GM18867 (cell line): ENCODE results near the gene HPSE2.
A peak's percentile ranks its signal among the peaks of the same experiment; 100 is the strongest.

ENCODE experiments used
- ATAC-seq: cut with Tn5 transposase; IDR thresholded peaks from one replicate; pipeline ENCODE4 v1.9.1; 2021; ENCODE audit warnings: mild to moderate bottlenecking, moderate library complexity; ENCODE audit not compliant: unreplicated experiment

Gene HPSE2

DNA sequence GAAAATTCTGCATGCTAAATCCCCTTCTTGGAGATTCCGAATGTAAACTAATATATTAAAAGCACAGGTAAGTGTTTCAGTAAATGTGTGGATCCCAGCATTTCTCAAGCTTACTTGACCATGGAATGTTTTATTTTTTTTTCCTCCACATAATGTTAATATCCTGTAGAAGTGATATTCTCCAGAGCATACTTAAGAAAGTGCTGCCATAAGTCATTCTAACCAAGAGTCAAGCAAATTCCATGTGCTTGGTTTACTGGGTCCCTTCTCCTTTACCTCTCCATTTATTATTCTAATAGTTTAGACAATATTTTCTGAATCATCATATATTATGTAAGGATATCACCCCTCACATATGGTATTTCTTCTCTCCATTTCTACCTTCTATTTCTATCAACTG lies 522.1 kb downstream of the HPSE2 start:
- no peak for ATAC-seq

DNA sequence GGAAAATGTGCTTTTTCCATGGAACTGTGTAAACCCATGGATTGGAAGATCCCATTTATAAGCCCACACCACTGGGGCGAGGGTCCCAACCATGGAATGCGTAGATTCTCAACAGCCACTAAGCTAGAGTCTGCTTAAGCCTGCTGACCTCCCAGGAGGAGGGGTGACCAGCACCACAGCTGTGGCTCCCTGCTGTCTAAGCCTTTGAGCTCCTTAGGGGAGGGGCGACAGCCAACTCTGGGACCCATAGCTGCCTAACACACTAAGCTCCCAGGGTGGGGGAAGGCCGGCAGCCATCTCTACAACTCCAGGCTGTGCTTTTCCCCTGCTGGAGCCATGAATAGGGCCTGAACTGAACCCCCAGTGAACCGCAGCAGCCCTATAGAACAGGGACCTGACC lies 539.1 kb downstream of the HPSE2 start:
- no peak for ATAC-seq

DNA sequence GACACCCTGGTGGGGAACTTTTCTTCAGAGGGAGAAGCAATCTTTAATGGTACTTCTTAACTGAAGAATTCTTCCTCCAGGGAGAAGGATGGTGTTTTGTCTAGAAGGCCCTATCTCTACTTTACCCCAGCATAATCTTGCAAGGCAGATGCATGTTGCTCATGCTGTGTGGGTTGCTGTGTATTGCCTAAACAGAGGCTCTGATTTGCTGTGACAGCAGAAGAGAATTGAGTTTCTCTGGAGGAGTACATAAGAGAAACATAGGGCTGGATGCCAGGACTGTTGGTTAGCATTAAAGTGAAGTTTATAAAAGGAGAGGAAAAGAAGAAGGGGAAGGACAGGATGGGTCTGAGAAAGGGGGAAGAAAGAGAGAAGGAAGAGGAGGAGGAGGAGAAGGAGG lies 540.8 kb downstream of the HPSE2 start:
- ATAC-seq = no peak

DNA sequence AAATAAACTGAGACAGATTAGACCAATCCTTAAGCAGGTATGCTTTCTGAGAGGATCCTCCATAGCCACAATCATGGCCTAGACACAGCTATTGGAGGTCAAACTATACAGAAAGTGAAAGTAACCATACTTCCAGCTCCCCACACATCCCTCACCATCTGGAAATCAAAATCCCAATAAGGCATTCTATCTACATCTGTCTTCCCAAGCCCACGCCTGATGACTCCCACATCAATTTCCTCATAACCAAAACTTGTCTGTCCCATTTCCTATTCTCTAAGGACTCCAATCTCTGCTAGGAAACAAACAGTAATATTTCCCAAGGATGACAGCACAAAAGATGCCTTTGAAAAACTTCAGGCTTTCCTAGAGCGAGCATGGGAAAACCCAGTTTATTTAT lies 541.6 kb downstream of the HPSE2 start:
- ATAC-seq = no peak

GRCh38 chr10:98687685-98688084 lies 548.0 kb downstream of the HPSE2 start:
- ATAC-seq = no peak

DNA sequence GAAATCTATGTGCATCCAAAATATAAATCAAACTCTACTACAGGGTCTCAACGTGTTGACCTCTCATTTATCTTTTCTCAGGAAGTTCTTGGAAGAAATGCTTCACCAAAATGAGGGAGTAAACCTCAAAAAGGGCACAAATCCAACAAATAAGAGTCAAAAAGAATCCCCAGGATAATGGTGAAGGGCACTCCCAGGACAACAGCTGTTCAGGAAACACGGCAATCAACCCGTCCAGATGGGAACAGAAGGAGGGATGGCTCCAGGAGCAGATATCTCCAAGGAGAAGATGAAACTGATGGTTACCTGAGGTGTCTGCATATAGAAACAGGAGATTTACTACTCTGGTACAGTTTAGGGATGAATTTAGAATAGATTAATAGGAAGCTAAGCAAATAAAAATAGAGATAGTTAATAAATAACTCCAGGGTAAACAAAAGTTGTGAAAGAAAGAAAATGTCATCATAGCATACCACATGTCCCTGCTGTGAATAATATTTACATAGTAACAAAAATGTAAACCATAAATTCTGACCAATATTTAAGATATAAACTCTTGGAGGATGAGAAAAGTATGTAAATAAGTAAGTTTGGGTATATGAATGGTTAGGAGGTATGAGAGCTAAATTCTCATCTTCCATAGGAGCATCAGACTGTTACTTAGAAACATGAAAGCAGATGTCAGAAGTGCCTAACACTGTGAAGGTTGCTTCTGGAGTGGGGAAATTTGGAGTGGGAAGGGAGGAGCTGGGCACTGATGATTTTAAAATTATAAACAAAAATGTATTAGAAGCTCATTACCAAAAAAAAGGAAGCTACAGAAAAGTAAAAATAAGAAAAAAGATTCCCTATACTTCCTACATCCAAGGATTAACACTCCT lies 551.4 kb downstream of the HPSE2 start:
- no peak for ATAC-seq

DNA sequence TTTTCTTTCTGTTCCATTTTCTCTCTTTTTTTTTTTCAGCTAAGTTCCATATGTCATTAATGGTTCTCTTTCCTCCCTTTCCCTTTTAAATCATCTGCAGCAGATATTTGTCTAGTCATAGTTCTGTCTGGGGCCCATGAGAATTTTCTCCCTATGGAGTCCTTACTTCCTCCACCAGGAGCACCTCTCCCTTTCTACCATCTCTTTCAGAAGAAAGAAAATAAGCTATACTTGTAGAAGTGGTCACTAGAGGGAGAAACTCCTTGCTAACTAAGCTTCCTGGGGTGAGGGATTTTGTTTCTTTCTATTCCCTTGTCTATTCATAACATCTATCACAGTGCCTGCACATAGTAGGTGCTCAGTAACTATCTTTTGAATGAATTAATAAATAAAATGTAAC lies 558.8 kb downstream of the HPSE2 start:
- no peak for ATAC-seq

DNA sequence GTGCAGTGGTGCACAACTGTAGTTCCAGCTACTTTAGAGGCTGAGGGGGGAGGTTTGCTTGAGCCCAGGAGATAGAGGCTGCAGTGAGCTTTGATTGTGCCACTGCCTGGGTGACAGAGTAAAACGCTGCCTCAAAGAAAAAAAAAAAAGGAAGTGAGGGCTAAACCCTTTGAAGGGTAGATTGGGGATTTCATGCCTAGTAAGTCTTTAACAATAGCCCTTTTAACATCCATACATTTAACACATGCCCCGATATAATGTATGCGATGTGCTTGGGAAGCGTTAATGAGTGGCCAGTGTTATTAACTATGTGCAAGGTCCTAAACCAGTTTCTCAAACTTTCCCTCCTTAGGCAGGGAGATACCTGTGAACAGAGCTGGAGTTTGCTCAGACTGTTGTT lies 559.8 kb downstream of the HPSE2 start:
- no peak for ATAC-seq

DNA sequence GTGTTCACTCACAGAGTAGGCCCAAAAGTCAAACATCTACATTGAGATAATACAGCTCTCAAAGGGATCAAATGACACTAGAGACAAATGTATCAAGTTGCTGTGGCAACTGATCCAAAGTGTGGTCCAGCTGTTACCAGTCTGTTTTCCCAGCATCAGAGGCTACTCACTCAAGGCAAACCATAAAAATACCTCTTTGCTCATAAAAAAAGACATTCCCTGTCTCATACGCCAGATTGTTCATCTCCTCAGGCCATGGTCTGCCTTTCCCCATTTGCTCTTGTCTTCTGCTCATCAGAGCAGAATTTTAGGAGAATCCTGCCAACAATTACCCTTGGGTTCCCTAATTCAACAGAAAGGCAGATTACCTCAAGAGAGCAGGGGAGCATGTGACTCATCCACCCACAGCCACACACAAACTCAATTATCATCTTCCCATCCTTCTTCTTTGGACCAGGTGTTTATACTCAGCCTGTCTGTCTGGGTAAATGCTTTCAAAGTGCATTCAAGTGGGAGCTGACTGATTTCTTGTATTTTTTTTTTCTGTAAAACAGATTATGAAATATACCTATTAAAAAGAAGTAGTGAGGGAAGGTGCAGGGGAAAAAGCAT lies 562.4 kb downstream of the HPSE2 start:
- no peak for ATAC-seq

GRCh38 chr10:98667081-98667480 lies 568.6 kb downstream of the HPSE2 start:
- ATAC-seq = no peak

- no peak for ATAC-seq
Observed at GRCh38 chr10:98666276-98666675, 569.4 kb downstream of the HPSE2 start.

DNA sequence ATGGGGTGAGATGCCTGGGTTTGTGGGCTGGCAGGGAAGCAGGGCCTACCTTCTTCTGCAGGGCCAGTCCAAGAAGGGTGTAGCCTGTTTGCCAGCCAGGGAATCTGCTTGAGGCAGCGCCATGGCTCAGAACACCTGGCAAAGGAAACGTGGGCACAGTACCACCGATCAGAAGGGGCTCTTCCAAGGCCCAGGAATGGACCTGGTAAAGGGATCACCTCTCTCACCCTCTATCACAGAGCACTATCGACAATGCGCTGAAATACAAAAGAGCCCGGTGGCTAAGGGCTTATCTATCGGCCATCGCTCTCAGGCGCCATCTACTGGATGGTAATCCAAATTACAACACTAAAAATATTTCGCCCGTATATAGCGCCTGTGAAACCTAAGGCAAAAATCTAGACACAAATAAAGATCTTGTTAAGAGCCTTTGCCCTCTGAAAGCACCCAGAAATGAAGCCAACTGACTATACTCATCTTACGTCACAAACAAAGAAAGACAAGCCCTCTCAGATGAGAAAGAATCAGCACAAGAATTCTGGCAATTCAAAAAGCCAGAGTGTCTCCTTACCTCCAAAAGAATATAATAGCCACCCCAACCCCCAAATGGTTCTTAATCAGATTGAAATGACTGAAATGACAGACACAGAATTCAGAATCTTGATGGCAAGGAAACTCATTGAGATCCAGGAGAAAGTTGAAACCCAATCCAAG lies 571.2 kb downstream of the HPSE2 start:
- ATAC-seq = peak; percentile 92

DNA sequence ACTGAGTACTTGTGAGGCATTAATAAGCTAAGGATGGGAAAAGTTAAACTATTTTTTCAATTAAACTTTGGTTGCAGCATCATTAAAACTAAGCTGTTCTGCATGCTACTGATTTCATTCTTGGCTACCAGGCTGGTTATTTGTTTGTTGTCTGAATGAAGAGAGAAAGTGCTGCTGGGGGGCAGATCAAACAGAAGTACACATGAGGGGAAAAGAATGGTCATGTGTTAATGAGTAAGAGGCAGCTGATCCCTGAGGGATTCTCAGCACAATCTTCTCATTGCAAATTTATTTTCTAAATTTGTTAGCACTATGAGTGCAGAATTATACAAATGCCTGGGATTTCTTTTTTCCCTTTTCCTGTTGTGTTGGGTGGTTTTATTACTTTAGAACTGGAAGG lies 575.7 kb downstream of the HPSE2 start:
- ATAC-seq = no peak

DNA sequence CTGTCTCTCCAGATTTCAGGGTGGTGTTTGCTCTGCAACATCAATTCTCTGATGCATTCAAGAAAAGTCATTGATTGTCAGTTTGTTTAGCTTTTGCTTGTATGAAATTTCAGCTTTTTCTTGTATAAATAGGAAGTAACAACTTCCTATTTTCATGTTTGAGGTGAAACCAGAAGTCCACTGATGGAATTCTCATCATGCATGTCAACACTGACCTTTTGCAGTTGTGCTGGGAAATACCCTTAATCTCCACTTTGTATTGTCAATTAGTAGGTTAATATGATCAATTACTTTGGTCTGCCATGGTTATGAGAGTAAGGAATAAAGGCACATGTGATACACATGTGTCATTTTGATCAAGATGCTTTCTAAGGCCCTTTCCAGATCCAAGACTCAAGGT lies 580.2 kb downstream of the HPSE2 start:
- ATAC-seq = no peak

DNA sequence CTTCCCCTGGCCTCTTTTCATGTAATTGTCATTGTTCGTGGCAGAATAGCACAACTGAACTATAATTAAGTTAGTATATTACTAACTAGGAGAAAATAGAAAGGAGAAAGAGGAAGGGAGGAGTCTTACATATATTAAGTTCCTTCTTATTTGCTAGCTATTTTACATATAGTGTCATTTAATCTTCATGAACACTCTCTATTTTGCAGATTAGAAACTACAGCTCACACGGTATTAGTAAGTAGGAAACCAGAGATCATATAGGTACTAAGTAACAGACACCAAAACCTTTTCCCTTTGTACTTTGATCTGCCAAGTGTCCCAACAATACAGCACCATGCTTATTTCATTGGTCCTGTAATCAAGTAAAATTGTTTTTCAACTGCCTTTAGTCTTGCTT lies 586.5 kb downstream of the HPSE2 start:
- no peak for ATAC-seq

GRCh38 chr10:98646998-98647917 lies 588.4 kb downstream of the HPSE2 start:
- no peak for ATAC-seq

- no peak for ATAC-seq
Observed at GRCh38 chr10:98644466-98644865, 591.2 kb downstream of the HPSE2 start.

DNA sequence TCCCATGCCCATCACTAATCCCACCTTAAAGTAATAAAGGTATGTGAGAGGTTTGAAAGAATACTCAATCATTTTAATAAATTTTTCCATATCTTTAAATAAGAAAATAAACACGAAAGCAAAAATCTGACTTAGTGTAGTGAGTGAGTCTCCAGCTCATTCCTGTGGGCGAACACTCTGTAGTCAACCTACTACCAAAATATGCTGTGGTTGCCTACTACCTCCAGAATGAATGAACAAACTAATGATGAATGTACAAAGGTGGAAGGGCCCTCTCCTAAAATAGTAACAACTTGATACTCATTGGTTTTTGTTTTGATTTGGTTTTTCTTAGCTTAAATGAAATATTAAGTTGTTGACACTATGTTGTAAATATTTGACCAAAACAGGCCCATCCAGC lies 593.4 kb downstream of the HPSE2 start:
- ATAC-seq = no peak

- no peak for ATAC-seq
Observed at GRCh38 chr10:98638920-98639319, 596.7 kb downstream of the HPSE2 start.

GRCh38 chr10:98636921-98637329 lies 598.7 kb downstream of the HPSE2 start:
- ATAC-seq = peak; percentile 58
